DMS114 treated with DMSO at 0.1 percent for 48 hours (cell line): ENCODE results near the gene MAGI2.

ENCODE experiments used
- DNase-seq: peaks from one replicate; lab custom pipeline; 2025; ENCODE audit not compliant: unreplicated experiment; lab: John Stamatoyannopoulos, UW

The MAGI2 gene

GRCh38 chr7:78967046-78967445, 486.4 kb downstream of the MAGI2 start:
- no peak for DNase-seq

- no peak for DNase-seq
Observed at GRCh38 chr7:78959477-78959876, 494.0 kb downstream of the MAGI2 start.

GRCh38 chr7:78955329-78955728, 498.1 kb downstream of the MAGI2 start:
- no peak for DNase-seq

- DNase-seq = no peak
Observed at GRCh38 chr7:78953726-78954363, 499.6 kb downstream of the MAGI2 start.

- no peak for DNase-seq
Observed at GRCh38 chr7:78953090-78953489, 500.4 kb downstream of the MAGI2 start.

GRCh38 chr7:78939669-78940068, 513.8 kb downstream of the MAGI2 start:
- no peak for DNase-seq

- DNase-seq = no peak
Observed at GRCh38 chr7:78924581-78924980, 528.9 kb downstream of the MAGI2 start.

GRCh38 chr7:78912781-78913180, 540.7 kb downstream of the MAGI2 start:
- DNase-seq = no peak

- DNase-seq = no peak
Observed at GRCh38 chr7:78906735-78907134, 546.7 kb downstream of the MAGI2 start.

- DNase-seq = no peak
Observed at GRCh38 chr7:78905436-78905835, 548.0 kb downstream of the MAGI2 start.

GRCh38 chr7:78904983-78905382, 548.5 kb downstream of the MAGI2 start:
- no peak for DNase-seq

- no peak for DNase-seq
Observed at GRCh38 chr7:78901566-78901965, 551.9 kb downstream of the MAGI2 start.

GRCh38 chr7:78900806-78901205, 552.7 kb downstream of the MAGI2 start:
- no peak for DNase-seq

- no peak for DNase-seq
Observed at GRCh38 chr7:78895393-78895792, 558.1 kb downstream of the MAGI2 start.

- no peak for DNase-seq
Observed at GRCh38 chr7:78879206-78879605, 574.3 kb downstream of the MAGI2 start.

- no peak for DNase-seq
Observed at GRCh38 chr7:78873117-78873516, 580.4 kb downstream of the MAGI2 start.

GRCh38 chr7:78864339-78864738, 589.1 kb downstream of the MAGI2 start:
- DNase-seq = no peak

GRCh38 chr7:78863281-78863680, 590.2 kb downstream of the MAGI2 start:
- no peak for DNase-seq

- no peak for DNase-seq
Observed at GRCh38 chr7:78862411-78862900, 591.0 kb downstream of the MAGI2 start.

- DNase-seq = no peak
Observed at GRCh38 chr7:78852951-78853350, 600.5 kb downstream of the MAGI2 start.

- DNase-seq = no peak
Observed at GRCh38 chr7:78850093-78850740, 603.2 kb downstream of the MAGI2 start.

- DNase-seq = no peak
Observed at GRCh38 chr7:78845155-78845554, 608.3 kb downstream of the MAGI2 start.

GRCh38 chr7:78842068-78842467, 611.4 kb downstream of the MAGI2 start:
- no peak for DNase-seq
